ENCODE measurements around the gene LIPC.

DNA sequence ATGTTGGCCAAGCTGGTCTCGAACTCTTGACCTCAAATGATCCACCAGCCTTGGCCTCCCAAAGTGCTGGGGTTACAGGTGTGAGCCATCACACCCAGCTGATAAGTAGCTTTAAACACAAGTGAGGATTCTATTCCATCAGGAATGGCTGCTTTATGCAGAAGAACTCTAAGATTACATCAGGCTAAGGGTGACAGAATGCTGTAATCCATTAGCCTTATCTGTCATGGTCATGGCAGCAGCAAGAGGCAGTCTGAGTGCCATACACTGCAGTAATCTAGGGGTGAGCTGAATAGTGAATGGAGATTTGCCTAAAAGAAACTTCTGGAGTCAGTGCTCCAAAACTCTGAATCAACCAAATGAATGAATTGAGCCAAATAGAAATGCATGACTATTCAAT is 39.6 kb downstream of the LIPC start:
- TF ChIP-seq GATA2 (IDR thresholded peaks at IDR 0.05; ENCODE audit: low read depth, low read length): no peak
- TF ChIP-seq GATA3 (IDR thresholded peaks at IDR 0.05; ENCODE audit: low read depth, low read length): no peak
